HG03460 (cell line): Measurements from ENCODE around the gene SMCP.

Experiments
- ATAC-seq: cut with Tn5 transposase; IDR thresholded peaks from one replicate; pipeline ENCODE4 v1.9.1; 2021; ENCODE audit not compliant: unreplicated experiment

The SMCP gene, protein sequence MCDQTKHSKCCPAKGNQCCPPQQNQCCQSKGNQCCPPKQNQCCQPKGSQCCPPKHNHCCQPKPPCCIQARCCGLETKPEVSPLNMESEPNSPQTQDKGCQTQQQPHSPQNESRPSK

DNA sequence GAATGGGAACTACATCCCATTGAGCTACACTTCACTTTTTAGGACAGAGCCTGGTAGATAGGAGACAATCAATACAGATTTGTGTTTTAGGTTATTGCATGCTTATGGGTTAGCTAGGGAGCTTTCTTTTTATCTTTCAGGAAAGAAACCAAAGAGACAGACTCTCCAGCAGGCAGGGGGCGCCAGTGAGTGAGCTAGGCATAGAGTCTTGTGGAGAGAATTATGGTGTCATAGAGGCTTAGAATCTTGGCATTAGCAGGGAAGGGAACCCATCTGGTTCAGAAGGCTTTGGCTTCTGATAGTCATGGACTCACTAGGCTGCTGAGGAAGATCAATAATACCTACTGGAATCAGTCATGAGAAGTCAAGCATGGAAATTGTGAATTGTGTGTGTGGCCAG is at the start of gene SMCP:
SMCP (plus strand) TSS at position 281 of the 400 bp plus-strand sequence. CDS start 6,101 bp downstream, outside the sequence.
- ATAC-seq, result no peak

DNA sequence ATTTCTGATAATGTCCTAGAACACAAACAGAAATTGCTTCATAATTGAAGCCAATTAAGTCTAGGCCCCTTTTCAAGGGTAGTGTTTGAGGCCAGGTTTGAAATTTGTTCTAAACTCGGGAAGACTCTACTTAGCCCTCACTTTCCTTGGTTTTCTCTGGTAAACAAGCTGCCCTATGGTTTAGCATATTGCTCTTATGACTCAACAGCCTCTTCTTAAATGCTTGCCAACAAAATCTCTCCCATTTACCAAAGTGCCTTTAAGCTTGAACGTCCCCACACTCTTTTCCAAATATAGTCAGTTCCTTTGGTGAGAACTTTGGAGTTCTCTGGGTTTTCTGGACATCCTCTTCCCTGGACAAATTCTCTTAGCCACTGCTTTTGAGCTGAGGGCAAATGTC is 41.3 kb upstream of the SMCP start:
- ATAC-seq, result no peak

GRCh38 chr1:152842556-152842955 is 35.6 kb upstream of the SMCP start, which contains the start of gene LCE6A:
Gene LCE6A (plus strand): TSS chr1:152842856. CDS start chr1:152843521, 665 bp downstream.
- no peak for ATAC-seq

DNA sequence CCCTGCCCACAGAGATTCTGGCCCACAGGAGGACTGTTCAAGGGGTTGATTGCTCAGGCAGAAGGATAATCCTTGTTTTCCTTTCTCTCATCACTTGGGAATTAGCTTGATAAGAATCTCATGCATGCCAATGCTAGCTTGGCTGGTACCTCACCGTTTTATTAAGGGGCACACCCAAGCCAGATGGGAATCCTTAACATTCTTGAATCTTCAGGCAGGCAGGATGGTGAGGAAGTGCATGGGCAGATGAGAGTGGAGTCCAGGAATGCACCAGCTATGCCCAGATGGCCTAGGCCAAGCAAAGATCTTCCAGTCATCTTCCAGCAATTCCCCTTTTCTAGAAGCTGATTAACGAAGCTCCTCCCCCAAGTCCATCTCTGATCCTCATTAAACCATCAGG is 22.5 kb upstream of the SMCP start:
- ATAC-seq, result no peak

- ATAC-seq, result no peak
Measured at GRCh38 chr1:152858062-152858461, 20.1 kb upstream of the SMCP start.

DNA sequence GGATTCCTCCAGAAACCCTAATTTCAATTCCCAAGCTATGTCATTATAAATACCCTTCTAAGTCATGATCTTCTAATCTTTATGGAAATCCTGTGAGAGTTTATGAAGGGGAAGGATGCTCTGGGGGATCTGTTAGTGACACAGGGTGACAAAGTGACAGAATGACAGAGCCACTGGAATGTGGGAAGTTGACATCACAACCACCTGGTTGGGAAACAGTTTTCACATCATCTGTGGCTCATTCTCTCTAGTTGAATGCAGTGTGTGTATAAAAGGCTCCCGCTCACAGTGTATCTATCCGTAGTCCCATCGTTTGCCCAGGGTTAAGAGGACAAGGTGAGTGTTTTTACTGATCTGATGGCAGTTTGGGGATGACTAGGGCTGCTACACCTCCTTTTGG is 18.4 kb upstream of the SMCP start, which contains the start of gene LCE7A:
LCE7A (plus strand) TSS at position 301 of the 400 bp plus-strand sequence. CDS start 702 bp downstream, outside the sequence.
- no peak for ATAC-seq

- ATAC-seq, result no peak
Measured at GRCh38 chr1:152860129-152860528, 18.0 kb upstream of the SMCP start.

GRCh38 chr1:152861374-152861773 is 16.7 kb upstream of the SMCP start:
- ATAC-seq, result no peak

DNA sequence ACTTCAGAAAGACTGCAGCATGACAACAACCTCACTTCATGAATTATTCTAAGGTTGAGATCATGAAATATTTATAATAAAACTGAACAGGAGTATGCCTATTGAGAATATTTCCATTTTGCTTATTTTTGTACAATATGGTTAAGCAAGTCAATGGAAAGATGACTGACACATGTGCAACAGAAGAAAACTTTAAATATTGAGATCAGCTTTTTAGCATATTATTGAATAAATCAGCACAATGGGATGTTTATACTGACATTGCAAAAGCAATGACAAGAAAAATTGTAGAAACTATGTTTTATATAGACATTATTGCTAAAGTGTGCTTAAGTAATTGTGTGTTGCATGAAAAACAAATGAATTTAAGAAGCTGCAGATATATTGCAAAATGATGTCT is 13.7 kb upstream of the SMCP start:
- ATAC-seq, result no peak

DNA sequence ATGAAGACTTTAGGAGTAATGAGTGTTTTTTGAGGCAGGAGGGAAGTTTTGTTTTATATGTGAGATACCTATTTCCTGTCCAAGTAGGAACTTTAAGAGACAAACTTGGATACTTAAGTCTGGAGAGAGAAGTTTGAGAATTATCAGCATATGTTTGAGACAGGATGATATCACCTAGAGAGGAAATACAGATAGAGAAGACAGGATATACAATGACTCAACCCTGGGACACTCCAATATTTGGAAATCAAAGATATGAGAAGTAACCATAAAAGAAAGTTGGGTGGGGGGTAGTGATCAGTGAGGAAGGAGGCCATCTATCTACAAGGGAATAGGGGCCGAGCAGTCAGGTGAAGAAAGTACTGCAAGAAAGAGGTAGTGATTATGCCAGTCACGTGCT is 11.8 kb upstream of the SMCP start:
- ATAC-seq, result no peak

DNA sequence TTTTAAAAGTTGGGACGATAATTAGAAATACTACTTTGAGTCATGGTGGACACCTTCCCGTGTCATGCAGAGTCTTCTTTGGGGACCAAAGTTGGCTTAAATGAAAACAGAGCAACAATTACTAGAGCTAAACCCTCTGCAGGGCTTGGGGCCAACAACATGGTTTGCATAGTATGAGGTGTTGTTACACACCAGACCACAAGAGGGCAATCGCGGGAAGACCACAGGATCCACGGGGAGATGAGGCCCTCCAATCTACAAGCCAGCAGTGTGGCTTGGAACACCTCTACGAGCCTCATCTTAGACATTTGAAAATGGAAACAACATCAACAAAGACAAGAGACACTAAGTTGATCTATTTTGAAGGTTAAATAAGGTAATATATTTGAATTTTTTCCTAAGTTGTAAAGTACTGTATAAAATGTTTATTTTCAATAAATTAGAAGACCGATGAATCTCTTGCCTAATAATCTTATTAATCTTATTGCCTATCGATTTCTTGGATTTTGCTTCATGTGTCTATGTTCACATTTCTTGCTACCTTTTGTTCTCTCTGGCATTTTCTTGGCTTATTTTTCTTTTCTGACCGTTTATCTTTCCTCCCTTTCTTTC is 8.2 kb upstream of the SMCP start:
- no peak for ATAC-seq

DNA sequence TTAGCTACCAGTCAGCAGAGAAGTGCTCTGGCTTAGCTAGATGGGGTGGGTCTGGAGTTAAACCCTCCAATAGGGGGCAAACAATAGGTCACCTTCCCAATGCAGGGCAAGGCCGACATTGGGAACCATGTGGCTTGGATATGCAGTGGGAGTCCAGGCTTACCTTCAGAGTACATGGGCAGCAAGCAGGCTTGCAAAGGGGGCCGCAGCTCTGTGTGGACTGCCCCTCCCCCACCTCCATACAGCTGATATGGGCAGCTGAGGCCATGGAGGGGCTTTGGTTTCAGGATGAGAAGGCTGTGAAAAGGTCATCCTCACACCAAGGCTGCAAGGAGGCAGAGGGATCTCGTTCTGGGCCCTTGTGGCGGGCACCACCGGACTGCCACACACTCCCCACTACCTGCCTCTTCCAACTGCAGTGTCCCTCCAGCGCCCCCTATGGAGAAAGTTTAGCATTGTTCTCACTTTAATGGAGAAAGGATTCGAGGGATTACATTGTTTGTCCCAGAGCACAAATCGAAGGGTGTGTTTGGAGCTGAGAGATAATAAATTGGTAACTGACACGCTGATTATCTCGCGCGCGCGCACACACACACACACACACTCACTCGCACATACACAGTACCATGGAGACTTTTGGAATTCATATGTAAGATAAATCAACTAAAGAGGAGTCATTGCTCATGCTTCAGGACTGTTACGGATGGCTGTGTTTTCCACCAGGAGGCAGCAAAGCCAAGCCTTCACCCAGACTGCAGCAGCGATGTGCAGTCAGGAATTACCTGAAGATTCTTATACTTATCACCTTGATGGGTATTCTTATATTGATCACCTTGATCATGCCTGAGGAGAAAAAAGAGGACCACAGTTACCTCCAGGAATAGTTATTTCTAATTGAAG is 7.0 kb upstream of the SMCP start:
- ATAC-seq, result no peak

DNA sequence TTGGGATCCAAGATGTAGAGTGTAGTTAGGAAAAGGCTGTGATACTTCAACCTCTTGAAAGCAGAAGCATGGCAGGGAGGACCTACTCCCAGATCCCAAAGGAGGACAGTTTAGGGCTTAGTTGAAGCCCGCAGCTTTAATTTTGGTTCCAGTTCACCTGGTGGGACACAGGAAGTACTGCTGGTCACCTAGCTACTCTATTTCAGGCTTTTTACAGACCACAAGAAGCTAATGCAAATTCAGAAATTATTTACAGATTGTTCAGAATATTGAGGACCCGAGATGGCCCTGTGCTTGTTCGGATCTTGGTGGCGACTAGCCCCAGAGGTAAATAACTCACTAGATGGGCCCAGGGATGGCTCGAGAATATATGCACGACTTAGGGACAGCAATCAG is 6.4 kb upstream of the SMCP start:
- no peak for ATAC-seq

- no peak for ATAC-seq
Measured at GRCh38 chr1:152873495-152873894, 4.6 kb upstream of the SMCP start.

GRCh38 chr1:152876827-152877226 is 1.3 kb upstream of the SMCP start:
- no peak for ATAC-seq

DNA sequence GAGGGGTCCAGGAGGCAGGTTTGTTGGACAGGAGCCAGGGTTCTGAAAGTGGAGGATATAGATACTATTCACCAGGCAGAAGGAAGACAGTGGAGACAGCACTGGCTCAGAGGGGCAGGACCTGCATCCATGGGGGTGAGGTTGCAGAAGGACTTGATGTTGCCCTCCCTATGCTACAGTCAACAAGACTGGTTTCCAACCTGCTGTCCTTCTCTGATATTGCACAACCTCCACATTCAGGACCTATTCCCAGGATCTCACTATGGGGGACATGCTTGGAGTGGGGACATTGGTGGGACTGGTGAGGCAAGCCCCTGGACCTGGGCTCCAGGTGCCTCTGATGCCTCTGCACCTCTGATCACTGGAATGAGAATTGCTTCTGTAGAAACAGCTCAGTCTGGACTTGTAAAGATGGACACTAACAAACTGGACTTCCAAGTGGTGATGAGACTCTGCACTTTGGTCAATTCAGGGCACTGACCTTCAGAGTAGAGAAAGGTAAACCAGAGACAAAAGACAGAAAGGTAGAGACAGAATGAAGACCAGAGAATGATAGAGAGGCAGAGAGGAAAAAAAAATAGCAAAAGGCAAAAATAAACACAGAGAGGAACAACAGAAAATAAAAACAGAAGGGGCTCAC is 1.6 kb downstream of the SMCP start:
- no peak for ATAC-seq

GRCh38 chr1:152880316-152880715 is 2.2 kb downstream of the SMCP start:
- ATAC-seq, result no peak

DNA sequence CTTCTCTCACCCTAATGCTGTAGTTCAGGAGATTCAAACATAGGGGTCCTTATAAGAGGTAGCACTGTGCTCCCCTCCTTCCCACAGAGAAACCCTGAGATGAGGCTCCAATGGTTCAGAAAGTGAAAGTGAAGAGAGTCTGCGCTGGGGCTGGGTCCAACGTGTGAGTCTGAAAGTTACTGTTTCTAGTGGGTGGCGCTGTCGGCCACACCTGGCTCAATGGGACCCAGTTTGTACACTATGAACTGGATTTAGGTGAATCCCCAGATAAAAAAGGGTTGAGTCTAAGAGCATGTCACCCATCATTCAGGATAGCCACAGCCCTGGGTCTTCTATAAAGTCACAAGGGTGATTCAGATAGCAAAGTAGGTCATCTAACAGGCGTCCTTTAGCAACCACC is 2.8 kb downstream of the SMCP start:
- no peak for ATAC-seq

DNA sequence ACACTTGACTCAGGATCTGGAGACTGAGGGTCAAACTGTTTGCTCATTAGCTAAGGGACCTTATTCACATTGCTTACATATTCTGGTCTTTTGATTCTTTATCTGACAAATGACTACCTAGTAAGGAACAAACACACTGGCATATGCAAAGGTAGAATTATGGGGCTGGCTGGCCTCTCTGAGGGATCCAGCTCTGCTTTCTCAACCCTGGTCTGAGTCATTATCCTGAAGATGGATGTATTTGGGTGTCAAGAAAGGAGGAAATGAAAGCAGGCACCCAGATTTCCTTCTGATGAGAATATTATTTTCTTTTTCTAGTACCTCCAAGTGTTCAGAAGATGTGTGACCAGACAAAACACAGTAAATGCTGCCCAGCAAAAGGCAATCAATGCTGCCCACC is 6.0 kb downstream of the SMCP start:
- no peak for ATAC-seq

DNA sequence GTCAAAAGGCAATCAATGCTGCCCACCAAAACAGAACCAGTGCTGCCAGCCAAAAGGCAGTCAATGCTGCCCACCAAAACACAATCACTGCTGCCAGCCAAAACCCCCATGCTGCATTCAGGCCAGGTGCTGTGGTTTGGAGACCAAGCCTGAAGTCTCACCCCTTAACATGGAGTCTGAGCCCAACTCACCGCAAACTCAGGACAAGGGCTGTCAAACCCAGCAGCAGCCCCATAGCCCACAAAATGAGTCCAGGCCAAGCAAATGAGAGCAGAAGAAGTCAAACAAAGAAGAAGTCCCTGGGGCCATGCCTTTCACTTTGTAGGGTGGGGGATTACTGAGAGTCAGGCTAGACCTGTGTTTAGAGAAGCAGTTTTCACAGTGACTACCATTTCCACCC is 6.4 kb downstream of the SMCP start:
- ATAC-seq, result no peak

- ATAC-seq, result no peak
Measured at GRCh38 chr1:152884966-152885624, 7.0 kb downstream of the SMCP start.
